H1 (cell line): ENCODE results near the gene MFSD2A. TPM values are rescaled to one million over a fixed set of nuclear protein-coding genes. Genes with fewer than 3 reads are reported as not detected.

Experiments used
- ASH2L ChIP-seq: fragments of 200-600, 300-600 bp; sonication (generic); IDR thresholded peaks from one replicate; pipeline ENCODE4 v1.7.1; 2017; ENCODE audit warnings: low read length
- SRF ChIP-seq: IDR thresholded peaks from 2 replicates; pipeline ENCODE4 v1.6.1; 2011; ENCODE audit warnings: mild to moderate bottlenecking, low read depth, low read length, moderate library complexity
- polyA plus RNA-seq, 7 experiments: library from polyadenylated mRNA; depleted of rRNA in 3 of 7; stranded (reverse) in 5 of 7; unstranded in 2 of 7; fragments of >200 nt in 5 of 7; fragments of 200-250 nt in 2 of 7; gene quantifications; 1 replicate in 5 of 7; 2 replicates in 1 of 7; 4 replicates in 1 of 7; pipeline versions ENCODE4 v1.2.1 to v1.2.3, GENCODE V29; 2011 to 2013; ENCODE audit warnings: missing spikeins in 2 of 7, mixed read lengths in 2 of 7
- total RNA-seq: library from RNA; stranded (reverse); fragmentation: NEBNext Ultra II Directional; extraction: Animal tissue kit (Norgen Biotek cat#: 25700); gene quantifications from 2 replicates; pipeline ENCODE4 v1.2.1, GENCODE V29; 2021

Gene MFSD2A
- total and polyA plus RNA-seq, 2 of the 8 experiments (the other 6 are each of a cell fraction or from before 2014, with no cell fraction given): 18.3 to 25.9 TPM

DNA sequence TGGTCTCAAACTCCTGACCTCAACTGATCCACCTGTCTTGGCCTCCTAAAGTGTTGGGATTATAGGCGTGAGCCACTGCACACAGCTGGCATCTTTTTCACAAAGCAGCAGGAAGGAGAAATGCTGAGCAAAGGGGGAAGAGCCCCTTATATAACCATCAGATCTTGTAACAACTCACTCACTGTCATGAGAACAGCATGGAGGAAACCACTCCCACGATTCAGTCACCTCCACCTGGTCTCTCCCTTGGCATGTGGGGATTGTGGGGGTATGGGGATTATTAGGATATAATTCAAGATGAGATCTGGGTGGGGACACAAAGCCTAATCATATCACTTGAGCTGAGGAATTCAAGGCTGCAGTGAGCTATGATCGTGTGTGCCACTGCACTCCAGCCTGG lies 3.0 kb upstream of the MFSD2A start (continued):
- TF ChIP-seq SRF (no peak), ASH2L (no peak)
